Lower lobe of right lung (tissue), 2 donors: ENCODE measurements around the gene PHACTR2. TPM values are rescaled to one million over a fixed set of nuclear protein-coding genes. Genes with fewer than 3 reads are reported as not detected.

Experiments
- ATAC-seq, 2 donors: fragments of 200-7000 bp; cut with Tn5 transposase; one replicate each; pipeline ENCODE4 v1.9.1; 2020 to 2022; ENCODE audit warnings: mild to moderate bottlenecking in 2 of 2, moderate library complexity in 2 of 2
- DNase-seq: peaks from one replicate; pipeline ENCODE4 v3.0.0-alpha.2; 2020
- H3K27ac ChIP-seq: fragments of 200-600 bp; one replicate; pipeline ENCODE4 v1.8.0; 2022
- H3K27me3 ChIP-seq: fragments of 200-600 bp; one replicate; pipeline ENCODE4 v1.8.0; 2022; ENCODE audit warnings: low read depth
- H3K36me3 ChIP-seq: fragments of 200-600 bp; one replicate; pipeline ENCODE4 v1.8.0; 2022; ENCODE audit warnings: mild to moderate bottlenecking
- H3K4me1 ChIP-seq: fragments of 200-600 bp; one replicate; pipeline ENCODE4 v1.8.0; 2022
- H3K4me3 ChIP-seq: fragments of 200-600 bp; one replicate; pipeline ENCODE4 v1.8.0; 2022; ENCODE audit warnings: mild to moderate bottlenecking
- H3K9me3 ChIP-seq: fragments of 200-600 bp; one replicate; pipeline ENCODE4 v1.8.0; 2022
- CTCF ChIP-seq: fragments of 200-600 bp; IDR thresholded peaks from one replicate; pipeline ENCODE4 v1.8.0; 2022; ENCODE audit warnings: antibody characterized with exemption, mild to moderate bottlenecking
- intact Hi-C: fragments of 100-400 bp; cut with DNase I; formaldehyde crosslinking; loops from one replicate; pipeline ENCODE4 v1.11.0; 2022
- total RNA-seq: library from RNA; stranded (reverse); fragmentation: NEBNext Ultra II Directional; extraction: Animal tissue kit (Norgen Biotek cat#: 25700); gene quantifications from one replicate; pipeline ENCODE4 v1.2.1, GENCODE V29; 2021
- donor health status: DM: no; HTN: yes; CAD: no; lungs with severe emphysema.

The PHACTR2 gene
- total RNA-seq, 1 donor from 2014 or later: 115 TPM

GRCh38 chr6:143767433-143767832, 89.7 kb downstream of the PHACTR2 start:
- Histone ChIP-seq H3K9me3 (no peaks in the 10 kb centered on the region), H3K36me3 (peaks cover 48% of the 10 kb centered on the region), H3K4me1 (no peaks in the 10 kb centered on the region), H3K27ac (no peak overlapping the region), H3K4me3 (no peak overlapping the region), H3K27me3 (no peaks in the 10 kb centered on the region)
- DNase-seq: no peak
- no peak for TF ChIP-seq CTCF
- intact Hi-C loops: no loop called here
- no peak for ATAC-seq

- intact Hi-C loops: no loop called here
- no peak overlapping the region for H3K4me3 ChIP-seq
- H3K27me3 ChIP-seq: no peaks in the 10 kb centered on the region
- H3K9me3 ChIP-seq: no peaks in the 10 kb centered on the region
- no peak overlapping the region for H3K27ac ChIP-seq
- TF ChIP-seq CTCF: no peak
- no peak for DNase-seq
- H3K36me3 ChIP-seq: peaks cover 60% of the 10 kb centered on the region
- H3K4me1 ChIP-seq: peaks cover 11% of the 10 kb centered on the region
- ATAC-seq: no peak
Measured at GRCh38 chr6:143772116-143773086, 94.6 kb downstream of the PHACTR2 start.

GRCh38 chr6:143773506-143774150, 95.9 kb downstream of the PHACTR2 start:
- Histone ChIP-seq H3K36me3 (peaks cover 53% of the 10 kb centered on the region), H3K27me3 (no peaks in the 10 kb centered on the region), H3K9me3 (no peaks in the 10 kb centered on the region), H3K27ac (no peak overlapping the region), H3K4me3 (no peak overlapping the region), H3K4me1 (peaks cover 11% of the 10 kb centered on the region)
- intact Hi-C loops: no loop called here
- DNase-seq (no peak), ATAC-seq (no peak)
- TF ChIP-seq CTCF: no peak

- no peaks in the 10 kb centered on the region for H3K9me3 ChIP-seq
- H3K36me3 ChIP-seq: peaks cover 45% of the 10 kb centered on the region
- no peak for ATAC-seq
- H3K4me1 ChIP-seq: peaks cover 11% of the 10 kb centered on the region
- H3K4me3 ChIP-seq: no peak overlapping the region
- no peaks in the 10 kb centered on the region for H3K27me3 ChIP-seq
- TF ChIP-seq CTCF: no peak
- no peak overlapping the region for H3K27ac ChIP-seq
- intact Hi-C loops: no loop called here
- no peak for DNase-seq
Measured at GRCh38 chr6:143774347-143774746, 96.6 kb downstream of the PHACTR2 start.

GRCh38 chr6:143775336-143775735, 97.6 kb downstream of the PHACTR2 start:
- H3K9me3 ChIP-seq: no peaks in the 10 kb centered on the region
- no peak overlapping the region for H3K4me3 ChIP-seq
- H3K27ac ChIP-seq: no peak overlapping the region
- ATAC-seq (no peak), DNase-seq (no peak)
- H3K27me3 ChIP-seq: no peaks in the 10 kb centered on the region
- intact Hi-C loops: no loop called here
- peaks cover 11% of the 10 kb centered on the region for H3K4me1 ChIP-seq
- TF ChIP-seq CTCF: no peak
- peaks cover 42% of the 10 kb centered on the region for H3K36me3 ChIP-seq
